Left ventricle myocardium superior (tissue), 1 donor: ENCODE data around the gene ARHGAP9. TPM values are rescaled to one million over a fixed set of nuclear protein-coding genes. Genes with fewer than 3 reads are reported as not detected.

ENCODE experiments used
- ATAC-seq: fragments of 200-7000 bp; cut with Tn5 transposase; one replicate; pipeline ENCODE4 v1.9.1; 2020; ENCODE audit warnings: mild to moderate bottlenecking, moderate library complexity
- DNase-seq: peaks from one replicate; pipeline ENCODE4 v3.0.0-alpha.2; 2020
- intact Hi-C: fragments of 100-400 bp; cut with micrococcal nuclease; formaldehyde crosslinking; loops from one replicate; pipeline ENCODE4 v1.11.0; 2022
- long read RNA-seq: library from polyadenylated mRNA; unstranded; transcript quantifications from one replicate; pipeline ENCODE4 v2.0.0, GENCODE V29; 2021
- total RNA-seq: library from RNA; stranded (reverse); fragmentation: NEBNext Ultra II Directional; extraction: Animal tissue kit (Norgen Biotek cat#: 25700); gene quantifications from one replicate; pipeline ENCODE4 v1.2.1, GENCODE V29; 2021
- donor health status: DM: no; HTN: yes; CAD: no; lungs with severe emphysema.

Gene ARHGAP9
- total RNA-seq: 5.7 TPM
- long read RNA-seq, partial matches to known transcripts: 1 of 4 reads
- long read RNA-seq, other reads (novel, unspliced or antisense): 3 of 4 reads

- no peak for DNase-seq
- no peak for ATAC-seq
- intact Hi-C loops: no loop called here
Observed at GRCh38 chr12:57479376-57480115, at the start of gene ARHGAP9. Gene ARHGAP9 (minus strand): TSS chr12:57479866. CDS start chr12:57479406, 460 bp downstream.

DNA sequence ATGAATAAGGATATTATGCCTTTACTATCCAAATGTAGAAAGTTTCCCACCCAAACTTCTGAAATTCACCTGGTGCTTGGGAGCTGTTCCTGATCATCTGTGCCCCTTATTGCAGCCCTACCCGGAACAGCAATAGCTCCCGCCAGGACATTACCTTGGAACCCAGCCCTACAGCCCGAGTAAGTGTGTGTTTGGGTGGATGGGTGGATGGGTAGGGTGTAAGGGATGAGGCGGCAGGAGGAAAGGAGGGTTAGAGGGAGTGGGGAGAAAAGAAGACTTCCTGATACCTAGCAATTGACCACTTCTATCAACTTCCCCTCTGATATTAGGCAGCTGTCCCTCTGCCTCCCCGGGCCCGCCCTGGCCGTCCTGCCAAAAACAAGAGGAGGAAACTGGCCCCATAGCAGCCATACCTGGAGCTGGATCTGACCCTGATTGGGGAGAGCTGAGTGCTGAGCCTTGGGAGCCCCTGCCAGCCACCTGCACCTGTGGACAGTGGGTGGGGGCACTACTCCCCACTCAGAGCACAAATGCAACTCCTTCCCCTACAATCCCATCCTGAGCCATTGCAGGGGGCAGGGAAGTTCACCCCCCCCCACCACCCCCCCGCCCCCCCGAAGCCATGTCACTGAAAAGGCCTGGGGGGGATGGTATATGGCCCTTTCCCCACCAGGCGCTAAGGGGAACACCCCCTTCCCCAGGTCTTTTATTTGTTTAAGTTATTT lies 49.3 kb upstream of the ARHGAP9 start:
- no peak for DNase-seq
- ATAC-seq: no peak
- intact Hi-C loops: no loop called here

DNA sequence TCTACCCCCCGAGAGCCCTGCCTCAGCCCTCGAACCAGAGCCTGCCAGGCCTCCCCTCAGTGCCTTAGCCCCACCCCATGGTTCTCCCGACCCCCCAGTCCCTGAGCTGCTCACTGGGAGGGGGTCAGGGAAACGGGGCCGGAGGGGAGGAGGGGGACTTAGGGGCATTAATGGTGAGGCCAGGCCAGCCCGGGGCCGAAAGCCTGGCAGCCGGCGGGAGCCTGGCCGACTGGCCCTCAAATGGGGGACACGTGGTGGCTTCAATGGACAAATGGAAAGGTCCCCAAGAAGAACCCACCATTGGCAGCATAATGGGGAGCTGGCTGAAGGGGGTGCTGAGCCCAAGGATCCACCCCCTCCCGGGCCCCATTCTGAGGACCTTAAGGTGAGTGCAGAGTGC lies 48.5 kb upstream of the ARHGAP9 start:
- intact Hi-C loops: no loop called here
- ATAC-seq: no peak
- no peak for DNase-seq

DNA sequence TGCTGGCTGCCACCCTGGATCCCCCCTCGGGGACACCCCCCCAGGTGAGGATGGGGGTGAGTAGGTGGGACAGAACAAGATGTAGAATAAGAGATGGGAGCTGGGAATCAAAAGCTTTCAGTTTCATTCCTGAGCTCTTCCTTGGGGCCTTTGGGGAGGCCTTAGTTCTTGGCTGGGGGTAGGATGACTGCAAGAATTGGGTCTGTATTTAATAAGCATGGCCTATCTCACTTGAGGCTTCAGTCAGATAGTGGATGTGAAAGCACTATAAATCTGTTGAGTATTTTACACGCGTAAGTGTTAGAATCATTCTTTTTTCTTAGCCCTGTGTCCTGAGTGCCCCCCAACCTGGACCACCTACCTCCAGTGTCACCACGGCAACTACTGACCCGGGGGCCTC lies 47.5 kb upstream of the ARHGAP9 start:
- no peak for ATAC-seq
- intact Hi-C loops: no loop called here
- DNase-seq: no peak

DNA sequence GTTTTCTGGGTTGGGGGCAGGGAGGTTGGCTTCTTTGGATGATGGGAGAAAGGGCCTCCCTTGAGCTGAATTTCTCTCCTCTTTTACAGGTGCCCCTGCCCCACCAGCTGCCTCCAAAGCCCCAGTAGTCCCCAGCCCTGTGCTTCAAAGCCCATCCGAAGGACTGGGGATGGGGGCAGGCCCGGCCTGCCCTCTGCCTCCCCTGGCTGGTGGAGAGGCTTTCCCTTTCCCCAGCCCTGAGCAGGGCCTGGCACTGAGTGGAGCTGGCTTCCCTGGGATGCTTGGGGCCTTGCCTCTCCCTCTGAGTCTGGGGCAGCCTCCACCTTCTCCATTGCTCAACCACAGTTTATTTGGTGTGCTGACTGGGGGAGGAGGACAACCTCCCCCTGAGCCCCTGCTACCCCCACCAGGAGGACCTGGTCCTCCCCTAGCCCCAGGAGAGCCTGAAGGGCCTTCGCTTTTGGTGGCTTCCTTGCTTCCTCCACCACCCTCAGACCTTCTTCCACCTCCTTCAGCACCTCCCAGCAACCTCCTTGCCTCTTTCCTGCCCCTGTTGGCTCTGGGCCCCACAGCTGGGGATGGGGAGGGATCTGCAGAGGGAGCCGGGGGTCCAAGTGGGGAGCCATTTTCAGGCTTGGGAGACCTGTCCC lies 46.9 kb upstream of the ARHGAP9 start:
- intact Hi-C loops: no loop called here
- ATAC-seq: no peak
- DNase-seq: no peak

DNA sequence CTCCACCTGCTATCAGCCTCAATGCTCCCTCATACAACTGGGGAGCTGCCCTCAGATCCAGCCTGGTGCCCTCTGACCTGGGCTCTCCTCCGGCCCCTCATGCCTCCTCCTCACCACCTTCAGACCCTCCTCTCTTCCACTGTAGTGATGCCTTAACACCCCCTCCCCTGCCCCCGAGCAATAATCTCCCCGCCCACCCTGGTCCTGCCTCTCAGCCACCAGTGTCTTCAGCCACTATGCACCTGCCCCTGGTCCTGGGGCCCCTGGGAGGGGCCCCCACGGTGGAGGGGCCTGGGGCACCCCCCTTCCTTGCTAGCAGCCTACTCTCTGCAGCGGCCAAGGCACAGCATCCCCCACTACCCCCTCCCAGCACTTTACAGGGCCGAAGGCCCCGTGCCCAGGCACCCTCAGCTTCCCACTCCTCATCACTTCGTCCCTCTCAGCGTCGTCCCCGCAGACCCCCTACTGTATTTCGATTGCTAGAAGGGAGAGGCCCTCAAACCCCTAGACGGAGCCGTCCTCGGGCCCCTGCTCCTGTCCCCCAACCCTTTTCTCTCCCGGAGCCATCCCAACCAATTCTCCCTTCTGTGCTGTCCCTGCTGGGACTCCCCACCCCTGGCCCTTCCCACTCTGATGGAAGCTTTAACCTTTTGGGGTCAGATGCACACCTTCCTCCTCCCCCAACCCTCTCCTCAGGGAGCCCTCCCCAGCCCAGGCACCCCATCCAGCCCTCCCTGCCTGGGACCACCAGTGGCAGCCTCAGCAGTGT lies 46.1 kb upstream of the ARHGAP9 start:
- intact Hi-C loops: no loop called here
- no peak for DNase-seq
- no peak for ATAC-seq

- DNase-seq (no peak), ATAC-seq (no peak)
- intact Hi-C loops: no loop called here
Observed at GRCh38 chr12:57524814-57525614, 45.3 kb upstream of the ARHGAP9 start.

DNA sequence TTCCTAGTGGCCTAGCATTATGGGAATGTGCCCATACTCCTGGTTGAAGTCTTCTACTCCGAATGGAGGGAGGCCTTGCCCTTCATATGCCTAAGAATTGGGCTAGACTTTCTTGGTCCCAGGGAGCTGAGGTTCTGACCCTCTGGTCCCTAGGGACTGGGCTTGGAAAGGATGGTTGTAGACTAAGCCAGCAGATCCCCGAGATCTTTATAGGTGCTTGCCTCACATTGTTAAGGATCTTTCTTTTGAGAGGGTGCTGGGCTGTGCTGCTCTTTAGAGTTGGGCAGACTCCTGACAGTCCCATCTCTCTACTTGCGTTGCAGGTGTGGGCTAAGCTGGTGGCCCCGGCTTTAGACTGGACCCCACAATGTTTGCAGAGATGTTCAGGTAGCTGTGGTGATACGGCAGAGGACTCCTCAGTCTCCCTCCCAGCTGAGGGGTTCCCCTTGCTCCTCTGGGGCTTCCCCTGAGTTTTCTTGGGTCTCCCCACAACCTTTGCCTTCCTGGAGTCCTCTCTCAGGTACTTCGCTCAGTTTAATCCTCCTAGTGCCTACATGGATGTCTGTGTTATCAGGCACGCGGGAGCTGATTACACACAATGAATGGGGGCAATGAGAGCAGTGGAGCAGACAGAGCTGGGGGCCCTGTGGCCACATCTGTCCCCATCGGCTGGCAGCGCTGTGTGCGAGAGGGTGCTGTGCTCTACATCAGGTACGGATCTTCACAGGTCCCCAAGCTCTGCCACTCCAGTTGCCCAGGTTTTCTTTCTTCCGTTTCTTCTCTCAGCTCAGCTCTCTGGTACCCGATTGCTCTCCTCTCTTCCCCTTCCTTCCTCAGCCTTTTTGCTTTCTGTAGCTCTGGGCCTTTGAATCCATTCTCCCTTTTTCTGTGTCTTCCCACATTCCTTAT lies 44.3 kb upstream of the ARHGAP9 start:
- intact Hi-C loops: no loop called here
- DNase-seq: no peak

GRCh38 chr12:57522887-57523705 lies 43.4 kb upstream of the ARHGAP9 start:
- intact Hi-C loops: no loop called here
- DNase-seq (peak; percentile 70), ATAC-seq (peak; percentile 0)

More for the DNA sequence above, 44.3 kb upstream of the ARHGAP9 start:
- ATAC-seq: no peak

DNA sequence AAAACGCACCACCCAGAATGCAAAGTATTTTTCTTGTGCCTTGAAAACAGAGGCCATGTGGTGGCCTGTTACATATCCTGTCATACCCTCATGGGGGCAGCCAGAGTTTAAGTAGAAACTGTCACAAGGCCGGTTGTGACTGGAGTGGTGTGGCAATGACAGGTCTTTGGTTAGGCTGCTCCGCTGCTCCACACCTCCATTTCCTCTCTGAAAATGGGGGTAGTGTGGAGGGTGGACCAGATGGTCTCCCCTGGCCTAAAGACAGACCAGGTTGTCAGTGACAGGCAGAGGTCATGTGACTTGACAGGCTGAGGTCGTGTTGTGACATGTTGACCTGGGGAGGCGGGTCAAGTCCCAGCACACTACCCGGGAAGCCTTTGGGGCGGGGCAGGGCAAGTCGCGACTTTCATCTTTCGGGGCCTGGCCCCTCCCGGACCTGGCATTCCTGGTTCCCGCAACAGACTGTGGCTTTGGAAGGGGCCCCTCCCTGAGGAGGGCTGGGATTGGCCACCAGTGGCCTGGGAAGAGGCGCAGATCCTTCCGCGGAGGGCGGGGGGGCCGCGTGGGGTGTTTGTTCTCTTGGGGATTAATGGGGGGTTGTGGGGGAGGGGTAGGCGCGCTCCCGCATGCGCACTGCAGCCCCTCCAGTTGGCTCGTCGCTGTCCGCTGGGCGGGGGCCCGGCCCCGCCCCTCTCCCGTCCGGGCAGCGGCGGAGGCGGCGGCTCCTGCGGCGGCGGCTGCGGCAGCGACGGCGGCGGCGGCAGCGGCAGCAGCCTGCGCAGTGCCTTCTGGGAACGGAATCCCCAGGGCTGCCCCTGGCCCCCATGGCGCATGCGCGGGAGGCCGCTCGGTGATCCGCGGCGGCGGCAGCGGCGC lies 42.6 kb upstream of the ARHGAP9 start, which contains the start of gene MBD6:
MBD6 (plus strand) TSS at position 814 of the 876 bp plus-strand sequence. CDS start 1,480 bp downstream, outside the sequence.
- DNase-seq (peak; percentile 96), ATAC-seq (peak; percentile 47)
- intact Hi-C loops: no loop called here

DNA sequence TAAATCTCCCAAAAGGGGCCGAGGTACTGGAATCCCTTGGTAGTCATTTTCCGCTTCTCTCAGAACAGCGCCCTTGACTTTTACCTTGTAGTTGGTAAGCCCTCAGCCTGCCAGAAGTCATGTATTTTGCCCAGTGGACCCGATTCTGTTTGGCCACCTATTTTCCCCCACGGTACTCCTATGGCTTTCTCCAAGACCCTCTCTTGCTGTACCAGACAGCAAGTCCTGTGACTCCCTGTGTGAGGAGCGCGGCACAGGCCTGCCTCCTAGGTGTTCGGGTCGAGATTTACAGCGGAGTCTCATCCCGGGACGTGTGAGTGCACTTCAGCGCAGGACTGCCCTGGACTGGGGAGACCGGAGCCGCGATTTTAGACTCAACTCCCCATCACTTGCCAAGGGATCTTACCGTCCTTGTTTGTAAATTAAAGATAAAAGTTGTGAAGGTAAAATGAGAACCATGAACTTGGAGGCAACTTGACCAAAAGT lies 41.9 kb upstream of the ARHGAP9 start:
- peak; percentile 62 for DNase-seq
- intact Hi-C loops: no loop called here

DNA sequence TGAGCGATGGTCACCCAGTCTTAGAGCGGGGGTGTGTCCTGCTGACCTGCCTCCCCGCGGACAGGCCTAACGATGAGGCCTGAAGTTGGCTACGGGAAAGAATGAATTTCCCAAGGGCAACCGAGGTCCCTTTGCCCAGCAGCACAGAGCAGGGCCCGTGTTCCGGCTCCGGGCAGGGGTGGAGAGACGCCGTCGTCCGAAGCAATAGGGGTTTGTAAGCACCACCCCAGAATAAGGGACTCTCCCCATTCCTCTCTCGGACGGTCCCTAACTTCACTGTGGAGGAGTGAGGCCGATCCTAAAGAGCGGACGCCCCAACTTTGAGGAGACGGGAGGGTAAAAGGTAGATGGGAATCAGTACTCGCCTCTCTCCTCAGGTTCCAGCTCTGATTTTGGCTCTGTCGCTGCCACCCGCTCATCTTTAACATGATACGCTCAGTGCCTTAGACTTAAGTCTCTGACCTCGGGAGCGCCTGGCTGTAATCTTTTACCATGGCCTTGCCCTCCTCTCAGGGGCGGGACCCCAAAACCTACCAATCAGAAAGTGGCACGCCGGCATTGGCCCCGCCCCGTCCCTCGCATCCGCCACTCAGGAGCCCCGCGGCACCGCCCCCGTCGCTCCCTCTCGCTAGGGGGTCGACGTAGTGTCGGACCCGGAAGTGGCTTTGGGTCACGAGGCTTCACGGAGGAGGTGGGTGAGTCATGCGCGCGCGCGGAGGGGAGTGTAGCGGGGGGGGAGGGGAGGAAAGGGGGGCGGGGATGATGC lies 40.6 kb upstream of the ARHGAP9 start, which contains the start of gene DDIT3:
DDIT3 (minus strand) TSS at position 462 of the 766 bp plus-strand sequence. CDS start 3,108 bp downstream, outside the sequence.
- ATAC-seq (peak; percentile 85), DNase-seq (peak; percentile 100)
- intact Hi-C loops: no loop called here

More for the DNA sequence above, 41.9 kb upstream of the ARHGAP9 start:
- no peak for ATAC-seq

GRCh38 chr12:57519796-57520052 lies 40.1 kb upstream of the ARHGAP9 start:
- DNase-seq: no peak
- intact Hi-C loops: no loop called here
- peak; percentile 8 for ATAC-seq

DNA sequence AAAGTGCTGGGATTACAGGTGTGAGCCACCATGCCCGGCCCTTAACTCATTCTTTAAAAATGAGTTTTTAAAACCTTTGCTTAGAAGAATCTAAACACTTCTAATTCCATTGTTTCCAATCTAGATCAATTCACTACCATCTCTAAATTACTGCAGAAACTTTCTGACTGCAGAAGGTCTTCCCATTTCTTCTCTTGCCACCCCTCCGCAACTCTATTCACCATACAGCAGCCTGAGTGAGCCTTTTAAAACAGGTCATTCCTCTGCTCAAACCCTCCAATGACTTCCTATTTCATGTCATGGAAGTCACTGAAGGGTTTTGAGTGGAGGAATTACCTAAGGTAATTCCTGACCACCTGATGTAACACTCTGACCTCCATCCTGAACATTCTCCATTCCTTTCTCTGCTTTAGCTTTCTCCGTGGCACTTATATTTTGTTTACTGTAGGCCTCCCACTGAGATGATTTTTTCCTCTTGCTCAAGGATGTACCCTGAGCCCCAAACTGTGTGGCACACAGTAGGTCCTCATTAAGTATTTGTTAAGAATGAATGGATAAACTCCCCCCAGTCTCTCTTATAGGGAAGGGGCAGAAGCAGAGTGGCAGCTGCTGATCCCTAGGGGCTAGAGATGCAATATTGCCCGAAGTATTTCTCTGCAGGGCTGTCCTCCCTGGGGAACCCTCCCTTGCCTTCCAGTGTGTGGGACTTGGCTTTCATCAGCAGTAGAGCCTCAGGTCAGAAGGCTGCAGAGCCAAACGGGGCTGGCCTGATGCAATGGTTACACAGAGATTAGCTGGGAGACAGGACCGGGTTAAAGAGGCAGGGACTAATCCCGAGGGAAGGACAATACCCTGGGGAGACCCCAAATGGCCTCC lies 39.5 kb upstream of the ARHGAP9 start:
- peak; percentile 1 for ATAC-seq
- DNase-seq: peak; percentile 52
- intact Hi-C loops: no loop called here
